NCI-H128 (cell line): ENCODE measurements around the gene NOS1AP.

Source experiments
- DNase-seq: peaks from one replicate; lab custom pipeline; 2025; ENCODE audit not compliant: unreplicated experiment; lab: John Stamatoyannopoulos, UW

NOS1AP gene

DNA sequence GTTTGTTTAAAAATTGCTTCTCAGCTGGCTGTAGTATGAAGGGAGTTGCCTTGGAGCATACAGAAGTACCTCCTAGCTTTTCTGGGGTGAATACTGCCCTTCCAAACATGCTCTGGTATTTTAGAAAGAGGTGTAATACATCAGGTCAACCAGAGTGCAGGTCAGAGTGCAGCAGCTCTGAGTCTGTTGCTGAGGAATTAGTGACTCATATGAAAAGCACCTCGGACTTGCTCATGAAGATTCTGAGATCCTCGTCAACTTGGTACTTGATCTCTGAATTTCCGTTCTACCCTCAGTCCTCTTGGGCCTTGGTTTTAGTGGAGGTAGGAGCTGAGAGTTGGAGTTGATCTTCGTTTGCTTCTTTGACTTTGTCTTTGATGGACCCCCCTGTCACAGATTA lies 67.3 kb downstream of the NOS1AP start:
- no peak for DNase-seq

DNA sequence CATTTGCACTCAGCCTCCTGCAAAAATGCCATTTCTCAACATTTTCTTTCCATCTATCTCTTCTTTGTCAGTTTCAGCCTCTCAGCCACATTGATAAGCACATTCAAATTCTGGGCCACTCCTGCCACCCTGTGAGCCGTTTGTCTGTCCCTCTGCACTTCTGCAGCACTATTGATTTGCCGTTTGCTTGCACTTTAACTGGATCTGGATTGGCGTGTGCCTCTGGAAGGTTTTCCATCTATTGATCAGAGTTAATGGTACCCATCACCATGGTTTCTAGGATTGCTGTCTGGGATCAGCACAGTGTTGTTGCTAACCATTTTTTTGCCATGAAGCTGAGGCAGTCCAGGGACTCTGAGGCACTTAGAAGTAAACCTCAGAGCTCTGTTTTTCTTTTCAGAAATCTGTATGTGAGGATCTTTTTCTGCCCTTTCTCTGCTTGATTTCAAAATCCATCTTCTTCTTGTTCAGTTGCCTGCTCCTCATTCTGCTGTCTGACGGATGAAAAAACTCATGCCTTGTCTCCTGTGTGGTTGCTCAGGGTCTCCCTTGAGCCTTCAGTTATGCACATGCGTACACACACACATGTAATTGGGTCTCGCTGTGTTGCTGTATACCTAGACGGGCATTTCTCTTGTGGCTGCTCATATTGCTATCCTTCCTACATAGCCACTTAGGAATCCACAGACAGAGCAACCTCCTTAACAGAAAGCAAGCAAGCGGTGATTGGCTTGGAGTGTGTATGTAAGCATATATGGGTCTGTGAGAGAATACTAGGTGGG lies 67.9 kb downstream of the NOS1AP start:
- DNase-seq: no peak

DNA sequence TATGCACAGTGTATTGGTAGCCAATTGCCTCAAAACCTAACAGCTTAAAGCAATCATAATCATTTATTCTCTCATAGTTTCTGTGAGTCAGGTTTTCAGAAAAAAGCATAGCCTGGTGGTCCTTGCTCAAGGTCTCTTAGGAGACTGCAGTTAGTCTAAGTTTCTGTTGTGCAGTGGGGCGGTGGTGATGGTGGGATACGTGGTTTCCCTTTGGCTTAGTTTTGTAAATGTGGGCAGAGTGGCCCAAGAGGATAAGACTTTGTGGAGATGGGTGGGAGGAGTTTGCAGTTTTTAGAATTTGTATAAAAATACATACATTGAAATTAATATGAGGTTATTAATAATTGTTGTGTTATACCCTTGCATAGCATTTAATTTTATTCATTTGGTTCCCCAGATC lies 68.6 kb downstream of the NOS1AP start:
- DNase-seq: no peak

DNA sequence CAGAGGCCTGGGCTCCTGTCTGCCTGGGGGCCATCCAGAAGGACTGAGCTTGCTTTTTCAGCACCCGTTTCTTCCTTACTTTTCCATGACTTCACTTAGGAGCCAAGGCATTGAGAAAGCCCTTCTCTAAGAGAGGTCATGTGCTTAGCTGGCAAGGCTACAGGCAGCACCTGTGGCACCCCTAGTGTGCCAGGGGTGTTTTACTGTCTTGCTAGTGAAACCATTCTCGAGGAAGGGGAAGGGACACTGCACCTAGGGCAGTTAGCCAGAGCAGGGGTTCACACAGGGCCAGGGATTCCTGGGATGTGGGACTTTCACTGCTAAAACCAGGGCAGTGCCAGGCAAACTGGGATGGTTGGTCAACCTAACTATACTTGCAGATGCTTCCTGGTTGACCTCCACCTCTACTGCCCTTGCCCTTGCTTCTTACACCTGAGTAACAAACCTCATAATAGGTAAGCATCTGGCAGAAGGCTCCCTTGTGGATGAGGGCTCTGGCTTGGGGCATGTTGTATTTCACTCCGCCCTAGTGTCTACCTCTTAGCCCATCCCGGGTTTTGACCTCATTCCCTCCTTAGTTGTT lies 69.2 kb downstream of the NOS1AP start:
- no peak for DNase-seq

- no peak for DNase-seq
Measured at GRCh38 chr1:162139211-162139610, 69.7 kb downstream of the NOS1AP start.

DNA sequence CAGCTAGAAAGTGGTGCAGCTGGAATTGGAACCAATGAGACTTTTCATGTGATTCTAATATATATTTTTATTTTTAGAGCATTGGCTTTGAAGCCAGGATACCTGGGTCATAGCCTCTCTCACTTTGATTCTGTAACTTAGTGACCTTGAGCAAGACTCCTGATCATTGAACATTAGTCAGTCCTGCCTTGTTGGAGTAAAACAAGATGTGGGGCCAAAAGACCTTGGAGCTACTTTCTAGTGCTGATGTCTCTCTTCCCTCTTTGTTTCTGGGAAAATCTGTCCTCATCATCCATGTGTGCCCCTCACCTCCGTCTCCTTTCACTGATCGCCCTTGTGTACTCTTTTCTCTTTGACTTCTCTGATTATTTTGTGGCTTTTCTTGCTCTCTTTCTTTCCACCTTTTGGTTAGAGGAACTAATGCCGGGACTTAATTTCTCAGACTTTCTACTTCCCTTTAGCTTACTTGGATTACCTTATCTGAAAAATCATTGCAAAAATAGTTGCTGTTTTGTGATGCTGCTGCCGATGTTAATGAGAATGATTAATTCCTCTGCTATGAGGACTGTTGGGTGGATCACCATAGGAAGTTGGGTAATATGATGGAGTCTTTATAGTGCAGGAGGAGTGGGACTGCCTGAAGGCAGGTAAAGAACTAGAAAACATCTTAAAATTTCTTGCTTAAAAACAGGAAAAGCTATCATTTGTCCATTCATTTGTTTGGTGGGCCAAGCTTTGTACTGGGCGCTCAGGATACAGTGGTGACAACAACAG lies 72.0 kb downstream of the NOS1AP start:
- DNase-seq: no peak

- DNase-seq: no peak
Measured at GRCh38 chr1:162142968-162143367, 73.5 kb downstream of the NOS1AP start.

DNA sequence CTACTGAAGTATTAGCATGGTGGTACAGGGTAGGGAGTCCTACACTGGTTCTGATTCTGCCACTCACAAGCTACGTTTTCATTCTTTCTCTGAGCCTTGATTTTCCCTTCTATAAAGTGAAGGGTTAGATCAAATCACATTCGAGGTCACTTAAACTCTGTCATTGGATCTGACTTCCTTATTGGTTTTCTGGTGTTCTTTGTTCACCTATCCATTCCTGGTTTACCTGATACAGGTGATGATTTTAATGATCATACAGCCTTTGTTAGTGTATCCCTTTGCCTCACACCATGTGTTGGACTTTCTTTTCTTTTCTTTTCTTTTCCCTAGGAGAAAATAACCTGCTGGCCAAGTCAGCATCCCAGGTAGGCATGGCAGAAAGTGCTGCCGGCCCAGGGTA lies 74.8 kb downstream of the NOS1AP start:
- DNase-seq: no peak

GRCh38 chr1:162144853-162145252 lies 75.4 kb downstream of the NOS1AP start:
- no peak for DNase-seq

- peak; percentile 12 for DNase-seq
Measured at GRCh38 chr1:162145280-162145965, 75.9 kb downstream of the NOS1AP start.

GRCh38 chr1:162145966-162146696 lies 76.6 kb downstream of the NOS1AP start:
- no peak for DNase-seq

DNA sequence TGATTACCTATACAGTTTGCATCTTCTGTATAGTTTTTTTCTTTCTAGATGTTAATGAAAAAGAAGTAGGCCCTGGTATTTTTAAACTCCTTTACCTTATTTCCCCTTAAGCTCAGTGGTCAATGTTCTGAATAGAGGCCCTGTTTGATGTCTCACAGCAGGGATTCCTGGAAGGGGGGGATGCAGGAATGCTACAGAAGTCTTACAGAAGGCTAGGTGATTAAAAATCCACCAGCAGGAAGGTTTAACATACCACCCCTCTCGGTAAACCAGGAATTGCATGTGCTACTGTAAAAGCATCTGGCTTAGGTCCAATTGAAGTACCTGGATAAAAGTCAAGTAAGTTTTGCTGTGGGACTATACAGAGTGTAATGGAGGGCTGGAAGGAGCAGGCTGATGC lies 78.3 kb downstream of the NOS1AP start:
- DNase-seq: no peak

GRCh38 chr1:162150112-162150511 lies 80.6 kb downstream of the NOS1AP start:
- no peak for DNase-seq

GRCh38 chr1:162151900-162152829 lies 82.7 kb downstream of the NOS1AP start:
- no peak for DNase-seq

DNA sequence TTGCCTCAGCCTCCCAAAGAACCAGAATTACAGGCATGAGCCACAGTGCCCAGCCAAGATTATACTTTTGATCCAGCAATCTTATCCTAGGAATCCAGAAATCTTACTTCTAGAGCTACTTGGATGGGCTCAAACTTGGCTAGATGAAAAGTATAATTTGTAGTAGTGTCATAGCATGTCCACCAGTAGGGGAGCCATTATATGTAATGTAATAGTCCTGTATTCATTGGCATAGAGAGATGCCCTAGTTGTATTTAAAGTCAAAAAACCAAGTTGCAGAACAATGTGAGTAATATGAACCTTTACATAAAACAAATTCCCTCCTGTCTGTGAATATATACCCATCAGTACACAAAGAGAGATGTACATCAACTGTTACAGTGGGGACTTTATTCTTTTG lies 83.9 kb downstream of the NOS1AP start:
- no peak for DNase-seq

DNA sequence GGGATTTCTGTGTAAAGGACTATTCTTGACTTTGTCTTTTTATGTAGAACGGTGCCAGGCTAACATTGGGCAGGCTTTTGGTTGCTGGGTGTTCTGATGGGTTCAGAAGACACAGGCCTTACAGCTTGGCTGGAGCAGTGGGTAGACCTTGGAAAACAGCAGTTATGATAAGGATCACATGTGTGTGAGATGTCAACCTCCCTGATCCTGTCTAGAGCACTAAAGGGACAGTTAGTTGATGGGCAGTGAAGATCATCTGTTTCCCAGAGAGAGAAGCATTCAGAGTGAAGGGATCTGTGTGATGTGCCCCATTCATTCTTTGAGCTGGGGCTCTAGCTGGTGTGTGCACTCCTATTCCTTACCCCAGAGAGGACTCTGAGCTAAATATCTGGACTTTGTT lies 88.0 kb downstream of the NOS1AP start:
- no peak for DNase-seq

GRCh38 chr1:162158624-162159271 lies 89.3 kb downstream of the NOS1AP start:
- DNase-seq: no peak

GRCh38 chr1:162159515-162159914 lies 90.0 kb downstream of the NOS1AP start:
- no peak for DNase-seq

DNA sequence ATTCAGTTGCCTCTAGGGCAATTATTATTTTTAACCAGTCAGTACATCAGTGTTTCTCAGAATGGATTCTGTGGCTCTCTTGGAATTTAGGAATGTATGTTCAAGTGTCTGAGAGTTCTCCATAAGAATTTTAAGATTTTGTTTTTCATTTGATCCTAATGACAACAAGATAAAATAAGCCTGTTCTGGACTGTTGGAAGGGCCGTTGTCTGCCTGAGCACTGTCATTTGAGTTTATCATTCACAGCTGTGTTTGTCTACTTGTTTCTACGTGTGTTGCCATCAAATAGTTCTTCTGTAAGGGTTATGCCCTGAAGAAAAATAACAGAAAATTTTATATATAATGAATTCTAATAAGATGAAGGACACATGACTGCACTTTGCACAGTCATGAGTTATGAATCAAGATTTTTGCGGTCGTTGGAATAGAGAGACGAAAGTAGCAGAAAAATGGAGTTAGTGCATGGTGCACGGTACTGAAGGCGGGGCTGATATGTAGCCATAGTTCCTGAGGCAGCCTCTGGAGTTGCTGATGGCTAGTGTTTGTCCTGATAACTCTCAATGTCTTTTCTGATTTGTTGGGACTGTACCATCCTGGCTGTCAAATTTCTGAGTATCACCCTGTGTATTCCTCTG lies 92.5 kb downstream of the NOS1AP start:
- DNase-seq: no peak
